Omental fat pad (tissue), 4 donors: Measurements from ENCODE around the gene CHCHD3. TPM values are rescaled to one million over a fixed set of nuclear protein-coding genes. Genes with fewer than 3 reads are reported as not detected.

ENCODE experiments used
- ATAC-seq: fragments of 150-250 bp; one replicate; pipeline ENCODE4 v1.9.1; 2016; ENCODE audit warnings: mild to moderate bottlenecking, moderate library complexity; ENCODE audit not compliant: low FRiP score
- DNase-seq: peaks from one replicate; pipeline ENCODE4 v3.0.0-alpha.2; 2019; ENCODE audit warnings: low spot score
- total RNA-seq, 4 donors: library from RNA; depleted of rRNA; stranded (reverse); fragments of >200 nt; gene quantifications; one replicate each; pipeline ENCODE4 v1.1.0, GENCODE V29; 2016
- TF ChIP-seq, protein P1 (sequence below), 3 donors: fragments of 450-650 bp; IDR thresholded peaks; one replicate each; pipeline ENCODE4 v1.5.1; 2016 to 2017; ENCODE audit warnings: antibody characterized with exemption in 3 of 3, mild to moderate bottlenecking in 3 of 3, moderate library complexity in 2 of 3

CHCHD3 gene
- total RNA-seq, 4 donors from 2014 or later = 53.0 to 63.1 (median 56.5) TPM

GRCh38 chr7:132757783-132758182 lies 324.1 kb downstream of the CHCHD3 start:
- TF ChIP-seq, protein P1, sequence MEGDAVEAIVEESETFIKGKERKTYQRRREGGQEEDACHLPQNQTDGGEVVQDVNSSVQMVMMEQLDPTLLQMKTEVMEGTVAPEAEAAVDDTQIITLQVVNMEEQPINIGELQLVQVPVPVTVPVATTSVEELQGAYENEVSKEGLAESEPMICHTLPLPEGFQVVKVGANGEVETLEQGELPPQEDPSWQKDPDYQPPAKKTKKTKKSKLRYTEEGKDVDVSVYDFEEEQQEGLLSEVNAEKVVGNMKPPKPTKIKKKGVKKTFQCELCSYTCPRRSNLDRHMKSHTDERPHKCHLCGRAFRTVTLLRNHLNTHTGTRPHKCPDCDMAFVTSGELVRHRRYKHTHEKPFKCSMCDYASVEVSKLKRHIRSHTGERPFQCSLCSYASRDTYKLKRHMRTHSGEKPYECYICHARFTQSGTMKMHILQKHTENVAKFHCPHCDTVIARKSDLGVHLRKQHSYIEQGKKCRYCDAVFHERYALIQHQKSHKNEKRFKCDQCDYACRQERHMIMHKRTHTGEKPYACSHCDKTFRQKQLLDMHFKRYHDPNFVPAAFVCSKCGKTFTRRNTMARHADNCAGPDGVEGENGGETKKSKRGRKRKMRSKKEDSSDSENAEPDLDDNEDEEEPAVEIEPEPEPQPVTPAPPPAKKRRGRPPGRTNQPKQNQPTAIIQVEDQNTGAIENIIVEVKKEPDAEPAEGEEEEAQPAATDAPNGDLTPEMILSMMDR (IDR thresholded peaks at IDR 0.05) = no peak
- DNase-seq = no peak
- no peak for ATAC-seq

- TF ChIP-seq, protein P1 (IDR thresholded peaks at IDR 0.05) = no peak
- no peak for DNase-seq
- no peak for ATAC-seq
These were observed 325.4 kb downstream of the CHCHD3 start for GRCh38 chr7:132756484-132756990.

DNA sequence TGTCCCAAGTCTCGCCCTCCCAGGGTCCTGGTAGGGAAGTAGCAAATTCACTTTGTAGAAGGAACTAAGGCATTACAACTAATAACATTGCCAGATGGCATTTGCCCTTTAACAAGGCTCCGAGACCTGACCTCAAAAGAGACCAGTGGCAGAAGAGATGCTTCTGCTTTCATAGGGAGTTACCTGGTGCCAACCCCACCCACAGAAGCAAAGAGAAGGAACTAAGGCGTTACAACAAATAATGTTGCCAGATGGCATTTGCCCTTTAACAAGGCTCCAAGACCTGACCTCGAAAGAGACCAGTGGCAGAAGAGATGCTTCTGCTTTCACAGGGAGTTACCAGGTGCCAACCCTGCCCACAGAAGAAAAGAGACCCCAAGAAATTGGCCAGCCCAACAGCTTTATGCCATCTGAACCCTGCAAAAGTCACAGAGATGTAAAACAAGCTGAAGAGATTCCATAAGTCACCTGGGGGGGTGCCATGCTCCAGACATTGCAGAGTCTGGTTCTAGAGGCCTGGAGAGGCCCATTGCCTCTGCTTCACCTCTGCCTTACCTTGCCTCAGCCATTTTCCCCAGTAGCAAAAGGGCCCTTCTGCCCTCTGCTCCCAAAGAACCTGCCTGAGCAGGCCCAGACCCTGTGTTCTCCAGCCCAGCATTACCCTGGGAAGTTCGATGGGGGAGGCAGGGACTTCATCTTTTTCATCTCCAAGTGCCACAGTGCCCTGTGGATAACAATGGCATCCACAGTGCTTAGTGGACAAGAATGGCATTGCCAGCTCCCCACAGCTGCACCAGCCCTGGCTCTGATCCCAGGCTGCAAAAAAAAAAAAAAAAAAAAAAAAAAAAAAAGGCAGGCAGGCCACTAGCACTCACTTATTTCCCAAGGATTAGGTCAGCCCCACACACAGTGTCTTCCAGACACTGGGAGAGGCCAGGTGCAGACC lies 326.1 kb downstream of the CHCHD3 start:
- DNase-seq = no peak

GRCh38 chr7:132752431-132752830 lies 329.5 kb downstream of the CHCHD3 start:
- DNase-seq (no peak), ATAC-seq (no peak)
- TF ChIP-seq, protein P1 (IDR thresholded peaks at IDR 0.05) = no peak

More for the DNA sequence above, 326.1 kb downstream of the CHCHD3 start:
- no peak for ATAC-seq
- TF ChIP-seq, protein P1 (IDR thresholded peaks at IDR 0.05) = no peak

DNA sequence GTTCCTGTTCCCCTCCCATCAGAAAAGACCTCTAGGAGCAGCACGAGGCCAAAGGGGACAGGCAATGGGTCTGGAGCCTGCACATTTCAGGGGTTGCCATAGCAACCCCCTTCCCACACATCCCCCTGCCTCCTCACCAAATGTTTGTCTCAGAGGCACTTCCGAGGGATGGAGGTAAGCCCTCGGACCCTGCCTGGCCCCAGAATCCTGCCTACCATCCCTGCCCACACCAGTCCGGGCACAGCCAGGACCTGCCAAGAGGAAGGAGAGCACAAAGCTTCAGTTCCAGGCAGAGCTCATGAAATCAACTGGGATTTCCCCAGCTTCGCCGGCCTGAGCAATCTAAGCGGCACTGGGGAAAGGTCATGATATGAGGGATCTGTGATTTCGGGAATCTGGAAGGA lies 330.6 kb downstream of the CHCHD3 start:
- ATAC-seq (peak; percentile 55), DNase-seq (no peak)

GRCh38 chr7:132750530-132751217 lies 331.2 kb downstream of the CHCHD3 start:
- peak; percentile 21 for ATAC-seq
- TF ChIP-seq, protein P1 (IDR thresholded peaks at IDR 0.05) = no peak
- no peak for DNase-seq

More for the DNA sequence above, 330.6 kb downstream of the CHCHD3 start:
- TF ChIP-seq, protein P1 (IDR thresholded peaks at IDR 0.05) = no peak
